ENCODE results near the gene FCHSD1.
A peak's percentile ranks its signal among the peaks of the same experiment; 100 is the strongest.
"Not testable (repeated sequence)": the region's sequence is repeated elsewhere in the genome, so short reads cannot be mapped to it uniquely, and the experiment has no call there.

The FCHSD1 gene

GRCh38 chr5:141617128-141617527 is 34.1 kb downstream of the FCHSD1 start:
- TF ChIP-seq CTCF (IDR thresholded peaks at IDR 0.05): no peak
- H3K4me1 Mint-ChIP-seq: peaks cover 42% of the 10 kb centered on the region
- H3K27ac Mint-ChIP-seq: no peak overlapping the region
- H3K36me3 Mint-ChIP-seq (ENCODE audit: low read depth): peaks cover 20% of the 10 kb centered on the region
- peak overlapping the region; percentile 100 for H3K4me3 Mint-ChIP-seq
- DNase-seq: no peak
- H3K9me3 Mint-ChIP-seq: no peaks in the 10 kb centered on the region
- peaks cover 4% of the 10 kb centered on the region for H3K27me3 Mint-ChIP-seq (ENCODE audit: low read depth, poor library complexity)

GRCh38 chr5:141615991-141616720 is 35.1 kb downstream of the FCHSD1 start:
- Mint-ChIP-seq H3K27me3 (ENCODE audit: low read depth, poor library complexity) (peaks cover 4% of the 10 kb centered on the region), H3K36me3 (ENCODE audit: low read depth) (peaks cover 16% of the 10 kb centered on the region), H3K4me3 (peak overlapping the region; percentile 100), H3K9me3 (no peaks in the 10 kb centered on the region), H3K4me1 (peaks cover 47% of the 10 kb centered on the region), H3K27ac (no peak overlapping the region)
- DNase-seq: no peak
- no peak for TF ChIP-seq CTCF (IDR thresholded peaks at IDR 0.05)

- H3K9me3 Mint-ChIP-seq: no peaks in the 10 kb centered on the region
- no peak overlapping the region for H3K27ac Mint-ChIP-seq
- peaks cover 47% of the 10 kb centered on the region for H3K4me1 Mint-ChIP-seq
- peaks cover 4% of the 10 kb centered on the region for H3K27me3 Mint-ChIP-seq (ENCODE audit: low read depth, poor library complexity)
- no peak overlapping the region for H3K4me3 Mint-ChIP-seq
- no peak for TF ChIP-seq CTCF (IDR thresholded peaks at IDR 0.05)
- no peak for DNase-seq
- peaks cover 27% of the 10 kb centered on the region for H3K36me3 Mint-ChIP-seq (ENCODE audit: low read depth)
Observed at GRCh38 chr5:141613344-141613743, 37.9 kb downstream of the FCHSD1 start.

GRCh38 chr5:141611289-141611688 is 39.9 kb downstream of the FCHSD1 start:
- H3K4me3 Mint-ChIP-seq: no peak overlapping the region
- peak overlapping the region; percentile 6 for H3K27ac Mint-ChIP-seq
- H3K36me3 Mint-ChIP-seq (ENCODE audit: low read depth): peaks cover 24% of the 10 kb centered on the region
- no peaks in the 10 kb centered on the region for H3K9me3 Mint-ChIP-seq
- no peak for TF ChIP-seq CTCF (IDR thresholded peaks at IDR 0.05)
- H3K4me1 Mint-ChIP-seq: peaks cover 27% of the 10 kb centered on the region
- no peak for DNase-seq
- peaks cover 4% of the 10 kb centered on the region for H3K27me3 Mint-ChIP-seq (ENCODE audit: low read depth, poor library complexity)

- not testable (repeated sequence) for DNase-seq; H3K9me3 Mint-ChIP-seq; H3K27me3 Mint-ChIP-seq (ENCODE audit: low read depth, poor library complexity); H3K4me3 Mint-ChIP-seq; H3K27ac Mint-ChIP-seq
- peaks cover 17% of the 10 kb centered on the region for H3K36me3 Mint-ChIP-seq (ENCODE audit: low read depth)
- H3K4me1 Mint-ChIP-seq: peaks cover 21% of the 10 kb centered on the region
Observed at GRCh38 chr5:141609921-141610320, 41.3 kb downstream of the FCHSD1 start.

GRCh38 chr5:141609044-141609443 is 42.2 kb downstream of the FCHSD1 start:
- no peak for TF ChIP-seq CTCF (IDR thresholded peaks at IDR 0.05)
- Mint-ChIP-seq H3K4me1 (peaks cover 19% of the 10 kb centered on the region), H3K36me3 (ENCODE audit: low read depth) (peaks cover 17% of the 10 kb centered on the region), H3K27ac (no peak overlapping the region), H3K27me3 (ENCODE audit: low read depth, poor library complexity) (peaks cover 4% of the 10 kb centered on the region), H3K4me3 (no peak overlapping the region), H3K9me3 (no peaks in the 10 kb centered on the region)
- DNase-seq: no peak
